Spleen (tissue), 3 donors: ENCODE measurements around the gene PPP2R2D.

Source experiments
- POLR2A ChIP-seq, 3 donors: fragments of 450-650 bp; IDR thresholded peaks; one replicate each; pipeline ENCODE4 v1.5.1; 2017; ENCODE audit warnings: antibody characterized with exemption in 3 of 3, mild to moderate bottlenecking in 1 of 3
- POLR2AphosphoS5 ChIP-seq, 3 donors: sonication (generic); formaldehyde crosslinking; IDR thresholded peaks; one replicate each; pipeline ENCODE4 v1.5.1; 2017; ENCODE audit warnings: antibody characterized with exemption in 3 of 3

- TF ChIP-seq POLR2A (IDR thresholded peaks at IDR 0.05) (no peak), POLR2AphosphoS5 (IDR thresholded peaks at IDR 0.05) (no peak)
Measured at GRCh38 chr10:131905267-131905571, 4.4 kb downstream of the PPP2R2D start.
